ENCODE measurements around the gene MTHFD1L. TPM values are rescaled to one million over a fixed set of nuclear protein-coding genes. Genes with fewer than 3 reads are reported as not detected.
A peak's percentile ranks its signal among the peaks of the same experiment; 100 is the strongest.

Gene MTHFD1L
- total and polyA plus RNA-seq, 4 donors, result 7.6 to 34.9 (median 11.0) TPM

- Histone ChIP-seq H3K27me3 (ENCODE audit: control insufficient read depth in 3 of 3, insufficient read depth in 3 of 3, low read length in 2 of 3) (no peaks in the 10 kb centered on the region), H3K4me1 (ENCODE audit: control insufficient read depth in 5 of 5, insufficient read depth in 5 of 5, low read length in 5 of 5) (peaks cover 0 to 24% (median 0%) of the 10 kb centered on the region in 5 donors), H3K4me3 (no peak overlapping the region), H3K36me3 (ENCODE audit: control insufficient read depth in 4 of 4, insufficient read depth in 4 of 4, low read length in 4 of 4) (peaks cover 0 to 4% (median 0%) of the 10 kb centered on the region in 4 donors), H3K27ac (ENCODE audit: low read depth in 1 of 2, low read length in 1 of 2) (no peak overlapping the region), H3K9me3 (ENCODE audit: control insufficient read depth in 4 of 4, insufficient read depth in 3 of 4, low read length in 3 of 4) (no peaks in the 10 kb centered on the region), H3K9ac (ENCODE audit: insufficient read depth in 1 of 2, low read length in 2 of 2) (no peak overlapping the region)
- ATAC-seq (ENCODE audit: insufficient read depth, low FRiP score) (no peak), DNase-seq (no peak)
- 91 to 95% methylated on average over 4 of the region's 4 CpGs for WGBS, 2 donors
- TF ChIP-seq CTCF (IDR thresholded peaks at IDR 0.05; ENCODE audit: control extremely low read depth, extremely low read depth), result no peak
Observed at GRCh38 chr6:151098166-151098565, 232.7 kb downstream of the MTHFD1L start.

- Histone ChIP-seq H3K4me3 (no peak overlapping the region), H3K27ac (ENCODE audit: low read depth in 1 of 2, low read length in 1 of 2) (no peak overlapping the region), H3K9me3 (ENCODE audit: control insufficient read depth in 4 of 4, insufficient read depth in 3 of 4, low read length in 3 of 4) (no peaks in the 10 kb centered on the region), H3K4me1 (ENCODE audit: control insufficient read depth in 5 of 5, insufficient read depth in 5 of 5, low read length in 5 of 5) (peaks cover 0 to 24% (median 0%) of the 10 kb centered on the region in 5 donors), H3K27me3 (ENCODE audit: control insufficient read depth in 3 of 3, insufficient read depth in 3 of 3, low read length in 2 of 3) (no peaks in the 10 kb centered on the region), H3K9ac (ENCODE audit: insufficient read depth in 1 of 2, low read length in 2 of 2) (no peak overlapping the region), H3K36me3 (ENCODE audit: control insufficient read depth in 4 of 4, insufficient read depth in 4 of 4, low read length in 4 of 4) (peaks cover 0 to 4% (median 0%) of the 10 kb centered on the region in 4 donors)
- no peak for ATAC-seq (ENCODE audit: insufficient read depth, low FRiP score)
- whole genome bisulfite sequencing, 2 donors, result 86 to 98% methylated on average over 2 of the region's 2 CpGs
- peak in 1 of 3 donors; percentile 23 for DNase-seq
- no peak for TF ChIP-seq CTCF (IDR thresholded peaks at IDR 0.05; ENCODE audit: control extremely low read depth, extremely low read depth)
Observed at GRCh38 chr6:151100326-151100725, 234.8 kb downstream of the MTHFD1L start.

- DNase-seq, result peak in 2 of 3 donors; percentile 70 to 86
- no peaks in the 10 kb centered on the region for H3K9me3 ChIP-seq (ENCODE audit: control insufficient read depth in 4 of 4, insufficient read depth in 3 of 4, low read length in 3 of 4)
- H3K27me3 ChIP-seq (ENCODE audit: control insufficient read depth in 3 of 3, insufficient read depth in 3 of 3, low read length in 2 of 3), result no peaks in the 10 kb centered on the region
- 70 to 74% methylated on average over 6 of the region's 6 CpGs for WGBS, 2 donors
- no peak for TF ChIP-seq CTCF (IDR thresholded peaks at IDR 0.05; ENCODE audit: control extremely low read depth, extremely low read depth)
- no peak for ATAC-seq (ENCODE audit: insufficient read depth, low FRiP score)
- no peak overlapping the region for H3K4me3 ChIP-seq
- no peaks in the 10 kb centered on the region for H3K36me3 ChIP-seq (ENCODE audit: control insufficient read depth in 4 of 4, insufficient read depth in 4 of 4, low read length in 4 of 4)
- H3K27ac ChIP-seq (ENCODE audit: low read depth in 1 of 2, low read length in 1 of 2), result peak overlapping the region in 1 of 2 donors; percentile 12
- peaks cover 0 to 15% (median 0%) of the 10 kb centered on the region in 5 donors for H3K4me1 ChIP-seq (ENCODE audit: control insufficient read depth in 5 of 5, insufficient read depth in 5 of 5, low read length in 5 of 5)
- no peak overlapping the region for H3K9ac ChIP-seq (ENCODE audit: insufficient read depth in 1 of 2, low read length in 2 of 2)
Observed at GRCh38 chr6:151101161-151101815, 235.8 kb downstream of the MTHFD1L start.
